ENCODE results near the gene KRTAP10-8.
"Not testable (repeated sequence)": the region's sequence is repeated elsewhere in the genome, so short reads cannot be mapped to it uniquely, and the experiment has no call there.

DNA sequence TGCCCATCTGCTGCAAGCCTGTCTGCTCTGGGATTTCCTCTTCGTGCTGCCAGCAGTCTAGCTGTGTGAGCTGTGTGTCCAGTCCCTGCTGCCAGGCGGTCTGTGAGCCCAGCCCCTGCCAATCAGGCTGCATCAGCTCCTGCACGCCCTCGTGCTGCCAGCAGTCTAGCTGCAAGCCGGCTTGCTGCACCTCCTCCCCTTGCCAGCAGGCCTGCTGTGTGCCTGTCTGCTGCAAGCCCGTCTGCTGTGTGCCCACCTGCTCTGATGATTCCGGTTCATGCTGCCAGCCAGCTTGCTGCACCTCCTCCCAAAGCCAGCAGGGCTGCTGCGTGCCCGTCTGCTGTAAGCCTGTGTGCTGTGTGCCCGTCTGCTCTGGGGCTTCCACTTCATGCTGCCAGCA lies 10.8 kb upstream of the KRTAP10-8 start:
- TF ChIP-seq ZNF274 (IDR thresholded peaks at IDR 0.05; ENCODE audit: low read depth, low read length); SUZ12 (IDR thresholded peaks at IDR 0.05; ENCODE audit: extremely low read depth, insufficient read depth, insufficient read length); YY1 (IDR thresholded peaks at IDR 0.05; ENCODE audit: insufficient read depth, insufficient read length): not testable (repeated sequence)

Measured in NT2/D1 (cell line).